Spinal cord (tissue), 10 donors: ENCODE results near the gene PDLIM4. TPM values are rescaled to one million over a fixed set of nuclear protein-coding genes. Genes with fewer than 3 reads are reported as not detected.

Experiments used
- DNase-seq, 6 donors: peaks; one replicate each; pipeline versions ENCODE4 v3.0.0 to v3.0.0-alpha.2; 2013 to 2015; ENCODE audit warnings: low spot score in 6 of 6, low read depth in 4 of 6
- H3K27ac ChIP-seq: one replicate; pipeline ENCODE4 v1.5.1; 2013; ENCODE audit warnings: low read depth, low read length, control low read depth
- H3K27me3 ChIP-seq: one replicate; pipeline ENCODE4 v1.6.1; 2013; ENCODE audit warnings: low read length; ENCODE audit not compliant: control insufficient read depth, insufficient read depth
- H3K36me3 ChIP-seq: one replicate; pipeline ENCODE4 v1.6.1; 2013; ENCODE audit warnings: low read length; ENCODE audit not compliant: control insufficient read depth, insufficient read depth
- H3K4me1 ChIP-seq: one replicate; pipeline ENCODE4 v1.6.1; 2013; ENCODE audit warnings: low read length; ENCODE audit not compliant: control insufficient read depth, insufficient read depth
- H3K4me3 ChIP-seq: one replicate; pipeline ENCODE4 v1.5.1; 2013; ENCODE audit warnings: low read depth, low read length, control low read depth
- H3K9me3 ChIP-seq: one replicate; pipeline ENCODE4 v1.6.1; 2013; ENCODE audit warnings: low read length; ENCODE audit not compliant: control insufficient read depth, insufficient read depth
- WGBS: methylation state at CpG from one replicate; pipeline ENCODE4 v1.1.5; 2013; ENCODE audit warnings: missing lambda C conversion rate; ENCODE audit not compliant: insufficient coverage; 5-methylcytosine and 5-hydroxymethylcytosine counted together
- polyA plus RNA-seq, 2 donors: library from polyadenylated mRNA; unstranded; fragments of 120-200 nt; gene quantifications; one replicate each; pipeline ENCODE4 v1.2.1, GENCODE V29; 2013; ENCODE audit not compliant: insufficient read length in 2 of 2
- total RNA-seq, 2 donors: library from RNA; depleted of rRNA in 1 of 2; stranded (reverse); fragments of 120-200 nt in 1 of 2; fragments of >200 nt in 1 of 2; gene quantifications; one replicate each; pipeline versions ENCODE4 v1.2.3 to v1.2.4, GENCODE V29; 2013 to 2014
- donor health status: healthy.

Gene PDLIM4
- total and polyA plus RNA-seq, 4 donors: 10.6 to 40.9 (median 31.6) TPM

DNA sequence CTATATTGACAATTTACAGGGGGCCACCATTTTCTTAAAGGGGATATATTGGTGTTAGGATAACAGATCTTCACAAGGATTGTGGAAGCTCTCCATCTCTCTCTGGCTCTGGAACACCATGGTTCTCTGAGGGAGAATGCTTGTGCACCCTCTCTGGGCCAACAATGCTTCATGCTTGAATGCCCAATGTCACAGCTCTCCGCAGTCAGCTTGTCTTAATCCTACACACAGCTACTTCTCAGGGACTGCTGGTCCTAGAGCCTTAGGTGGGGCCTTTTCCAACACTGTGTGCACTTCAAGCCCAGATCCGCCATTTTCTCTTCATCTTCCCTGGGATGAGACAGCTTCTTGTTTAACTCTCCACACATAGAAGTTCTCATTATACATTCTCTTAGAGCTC, 6.9 kb upstream of the PDLIM4 start:
- no peak for DNase-seq
- no peak overlapping the region for H3K4me3 ChIP-seq
- H3K27me3 ChIP-seq: no peaks in the 10 kb centered on the region
- H3K9me3 ChIP-seq: no peaks in the 10 kb centered on the region
- 77% methylated on average over 2 of the region's 2 CpGs for WGBS
- H3K36me3 ChIP-seq: no peaks in the 10 kb centered on the region
- no peak overlapping the region for H3K27ac ChIP-seq
- peaks cover 8% of the 10 kb centered on the region for H3K4me1 ChIP-seq

DNA sequence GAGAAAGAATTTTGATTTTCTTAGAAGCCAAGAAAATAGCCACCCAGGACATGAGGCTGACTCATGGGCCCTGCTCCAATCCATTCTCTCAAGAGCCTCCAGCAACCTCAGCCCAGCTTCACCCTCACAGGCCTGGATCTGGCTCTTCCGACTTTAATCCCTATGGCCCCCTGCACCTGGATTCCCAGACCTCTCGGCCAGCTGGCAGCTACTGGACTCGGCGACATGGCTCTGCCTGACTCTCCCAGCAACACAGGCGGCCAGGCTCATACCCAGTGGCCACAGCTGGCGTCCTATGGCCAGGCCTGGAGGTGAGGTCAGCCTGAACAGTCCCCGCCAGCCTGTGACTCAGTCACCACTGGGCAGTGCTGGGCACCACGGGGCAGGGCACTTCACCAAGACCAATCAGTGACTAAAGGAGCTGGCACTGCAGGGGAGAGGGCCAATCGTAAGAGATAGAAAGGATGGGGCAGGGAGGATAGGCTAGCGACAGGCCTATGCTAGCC, 6.2 kb upstream of the PDLIM4 start:
- H3K27me3 ChIP-seq: no peaks in the 10 kb centered on the region
- H3K4me1 ChIP-seq: peaks cover 8% of the 10 kb centered on the region
- H3K36me3 ChIP-seq: no peaks in the 10 kb centered on the region
- no peak for DNase-seq
- no peak overlapping the region for H3K4me3 ChIP-seq
- 86% methylated on average over 8 of the region's 10 CpGs for WGBS
- no peaks in the 10 kb centered on the region for H3K9me3 ChIP-seq
- H3K27ac ChIP-seq: no peak overlapping the region

DNA sequence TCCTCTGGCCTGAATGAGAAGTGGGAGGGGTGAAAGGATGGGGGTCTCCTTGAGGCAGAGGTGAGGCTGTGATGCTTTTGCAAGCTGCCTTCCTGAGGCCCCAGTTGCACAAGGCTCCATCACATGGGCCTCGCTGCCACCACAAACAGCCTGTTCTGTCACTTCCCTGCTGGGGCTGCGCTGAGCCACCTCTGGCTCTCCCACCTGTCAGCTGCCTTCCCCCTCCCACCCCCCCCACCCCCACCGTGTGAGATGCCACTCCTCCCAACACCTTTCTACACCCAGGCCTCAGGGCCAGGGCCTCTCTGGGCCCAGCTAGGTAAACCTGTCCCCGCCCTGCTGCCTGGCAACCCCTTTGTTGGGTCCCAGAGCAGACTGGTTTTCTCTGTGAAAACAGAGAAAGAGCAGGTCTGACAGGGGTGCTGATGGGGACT, 4.5 kb upstream of the PDLIM4 start:
- DNase-seq: no peak
- WGBS: 80% methylated on average over 1 of the region's 4 CpGs
- Histone ChIP-seq H3K4me3 (no peak overlapping the region), H3K9me3 (no peaks in the 10 kb centered on the region), H3K27me3 (peaks cover 12% of the 10 kb centered on the region), H3K36me3 (no peaks in the 10 kb centered on the region), H3K4me1 (peaks cover 22% of the 10 kb centered on the region), H3K27ac (no peak overlapping the region)

DNA sequence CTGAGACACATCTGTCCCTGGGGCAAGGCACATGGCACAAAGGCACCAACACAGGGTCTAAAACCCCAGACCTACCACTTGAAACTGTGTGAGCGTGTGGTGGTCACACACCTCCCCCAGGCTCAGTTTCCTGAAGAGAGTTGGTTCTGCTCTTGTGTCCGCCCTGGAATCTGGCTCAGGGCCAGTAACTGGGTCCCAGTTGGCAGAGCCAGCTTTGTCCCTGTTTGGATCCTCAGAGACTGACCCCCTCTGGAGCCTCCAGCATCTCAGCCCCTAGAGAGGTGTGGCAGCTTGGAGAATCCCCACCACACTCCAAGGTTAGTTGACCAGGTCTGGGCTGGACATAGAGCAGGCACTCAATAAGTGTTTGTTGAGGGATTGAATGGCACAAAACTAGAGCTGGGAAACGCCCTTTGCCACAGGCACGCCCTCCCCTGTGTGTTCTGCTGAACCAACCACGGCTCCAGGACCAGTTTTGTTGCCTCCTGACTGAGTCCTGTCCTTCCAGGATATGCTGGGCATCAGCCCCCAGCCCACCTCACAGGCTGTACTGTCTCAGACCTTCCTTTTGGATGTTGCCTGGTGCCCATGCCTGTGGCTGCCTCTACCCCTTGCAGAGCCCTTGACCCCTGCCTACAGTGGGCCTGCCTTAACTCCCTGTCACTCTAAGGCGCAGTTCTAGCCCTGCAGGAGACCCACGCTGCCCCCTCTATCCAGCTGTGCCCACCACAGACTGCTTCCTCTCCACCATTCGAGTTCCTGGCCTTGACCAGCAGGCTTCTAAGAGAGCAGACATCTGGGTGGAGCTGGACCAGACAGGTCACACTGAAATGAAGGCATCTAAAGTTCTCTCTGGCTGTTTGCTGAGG, 3.8 kb upstream of the PDLIM4 start:
- Histone ChIP-seq H3K9me3 (no peaks in the 10 kb centered on the region), H3K27ac (no peak overlapping the region), H3K36me3 (no peaks in the 10 kb centered on the region), H3K27me3 (peaks cover 13% of the 10 kb centered on the region), H3K4me1 (peaks cover 28% of the 10 kb centered on the region), H3K4me3 (no peak overlapping the region)
- no peak for DNase-seq
- WGBS: 88% methylated on average over 8 of the region's 8 CpGs

DNA sequence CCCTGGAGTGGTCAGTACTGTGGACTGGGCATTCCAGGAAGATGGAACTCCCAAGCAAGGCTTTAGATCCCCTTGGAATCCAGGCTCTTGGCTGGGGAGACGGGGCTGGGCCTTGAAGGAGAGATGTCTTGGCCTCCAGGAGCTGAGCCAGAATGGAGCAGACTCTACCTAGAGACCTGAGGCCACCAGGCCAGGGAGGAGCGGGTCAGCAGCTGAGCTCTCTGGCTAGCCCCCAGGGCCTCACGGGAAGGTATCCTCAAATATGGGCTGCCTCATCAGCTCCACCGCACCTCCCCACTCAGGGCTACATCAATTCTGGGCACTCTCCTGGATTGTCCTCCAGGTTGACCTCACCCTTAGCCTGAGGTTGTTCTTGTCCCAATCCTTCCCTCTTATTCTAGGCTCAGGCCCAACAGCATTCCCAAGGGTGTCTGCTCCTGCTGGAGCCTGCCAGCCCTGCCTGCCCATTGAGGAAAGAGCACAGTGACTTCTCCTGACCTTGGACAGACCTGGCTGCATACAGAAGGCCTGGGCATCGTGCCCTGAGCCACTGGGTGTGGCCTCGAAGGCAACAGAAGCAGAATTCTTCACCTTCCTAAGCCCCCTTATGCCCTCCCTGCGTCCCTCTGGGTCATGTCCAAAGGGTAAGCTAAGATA, 3.0 kb upstream of the PDLIM4 start:
- DNase-seq: no peak
- H3K27ac ChIP-seq: no peak overlapping the region
- WGBS: 58% methylated on average over 5 of the region's 7 CpGs

DNA sequence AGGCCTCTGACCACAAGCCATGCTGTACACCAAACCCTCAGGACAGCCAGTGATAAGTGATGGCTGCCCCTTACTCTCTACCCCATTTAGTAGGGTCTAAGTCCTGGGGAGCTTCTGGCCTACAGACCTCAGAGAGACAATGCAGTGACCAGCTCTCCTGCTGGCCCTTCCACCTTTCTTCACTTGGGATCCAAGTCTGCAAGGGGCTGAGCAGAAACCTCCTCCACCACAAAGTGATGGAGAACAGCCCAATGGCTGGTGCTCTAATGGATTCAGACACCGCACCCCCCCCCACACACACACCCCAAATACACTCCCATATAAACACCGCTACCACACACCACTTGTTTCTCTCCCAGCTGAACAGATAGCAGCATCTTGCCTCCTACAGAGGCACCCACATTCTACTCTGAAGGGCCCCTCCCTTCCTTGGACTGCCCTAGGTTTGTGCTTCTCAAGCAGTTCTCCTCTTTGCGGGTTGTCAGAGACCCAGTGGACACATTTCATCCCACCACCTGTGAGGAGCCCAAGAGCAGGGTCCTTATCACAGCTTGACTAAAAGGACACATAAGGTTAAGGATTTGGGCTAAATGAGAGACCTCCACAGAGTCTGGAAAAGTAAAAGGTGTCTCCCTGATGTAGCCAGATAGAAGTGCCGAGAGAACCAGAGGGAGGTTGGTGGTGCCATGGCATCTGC, 1.3 kb upstream of the PDLIM4 start:
- peaks cover 53% of the 10 kb centered on the region for H3K4me1 ChIP-seq
- peaks cover 13% of the 10 kb centered on the region for H3K27me3 ChIP-seq
- H3K4me3 ChIP-seq: no peak overlapping the region
- H3K9me3 ChIP-seq: no peaks in the 10 kb centered on the region
- no peak overlapping the region for H3K27ac ChIP-seq
- DNase-seq: no peak
- WGBS: 100% methylated on average over 3 of the region's 4 CpGs
- H3K36me3 ChIP-seq: peaks cover 4% of the 10 kb centered on the region

More for the DNA sequence above, 3.0 kb upstream of the PDLIM4 start:
- H3K36me3 ChIP-seq: peaks cover 4% of the 10 kb centered on the region
- H3K4me1 ChIP-seq: peaks cover 36% of the 10 kb centered on the region
- H3K4me3 ChIP-seq: no peak overlapping the region
- H3K27me3 ChIP-seq: peaks cover 13% of the 10 kb centered on the region
- H3K9me3 ChIP-seq: no peaks in the 10 kb centered on the region

DNA sequence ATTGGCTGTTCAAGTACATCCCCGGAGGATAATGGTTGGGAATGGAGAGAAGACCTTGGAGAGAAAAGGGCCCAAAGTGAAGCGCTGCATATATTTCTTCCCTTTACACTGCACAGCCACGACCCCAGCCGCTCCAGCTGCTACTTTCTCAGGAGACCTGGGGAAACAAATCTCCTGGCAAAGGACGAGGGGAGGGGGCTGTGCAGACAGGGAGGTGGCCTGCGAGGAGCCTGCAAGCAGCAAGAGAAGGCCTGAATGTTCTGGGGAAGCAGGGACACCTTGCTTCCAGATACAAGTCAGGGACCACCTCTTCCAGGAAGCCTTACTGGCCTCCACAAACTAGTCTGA, 739 bp upstream of the PDLIM4 start:
- Histone ChIP-seq H3K27ac (peak overlapping the region; percentile 75), H3K9me3 (no peaks in the 10 kb centered on the region), H3K4me1 (peaks cover 58% of the 10 kb centered on the region), H3K36me3 (peaks cover 4% of the 10 kb centered on the region), H3K27me3 (peaks cover 13% of the 10 kb centered on the region), H3K4me3 (peak overlapping the region; percentile 79)
- WGBS: 100% methylated on average over 1 of the region's 6 CpGs
- DNase-seq: no peak

DNA sequence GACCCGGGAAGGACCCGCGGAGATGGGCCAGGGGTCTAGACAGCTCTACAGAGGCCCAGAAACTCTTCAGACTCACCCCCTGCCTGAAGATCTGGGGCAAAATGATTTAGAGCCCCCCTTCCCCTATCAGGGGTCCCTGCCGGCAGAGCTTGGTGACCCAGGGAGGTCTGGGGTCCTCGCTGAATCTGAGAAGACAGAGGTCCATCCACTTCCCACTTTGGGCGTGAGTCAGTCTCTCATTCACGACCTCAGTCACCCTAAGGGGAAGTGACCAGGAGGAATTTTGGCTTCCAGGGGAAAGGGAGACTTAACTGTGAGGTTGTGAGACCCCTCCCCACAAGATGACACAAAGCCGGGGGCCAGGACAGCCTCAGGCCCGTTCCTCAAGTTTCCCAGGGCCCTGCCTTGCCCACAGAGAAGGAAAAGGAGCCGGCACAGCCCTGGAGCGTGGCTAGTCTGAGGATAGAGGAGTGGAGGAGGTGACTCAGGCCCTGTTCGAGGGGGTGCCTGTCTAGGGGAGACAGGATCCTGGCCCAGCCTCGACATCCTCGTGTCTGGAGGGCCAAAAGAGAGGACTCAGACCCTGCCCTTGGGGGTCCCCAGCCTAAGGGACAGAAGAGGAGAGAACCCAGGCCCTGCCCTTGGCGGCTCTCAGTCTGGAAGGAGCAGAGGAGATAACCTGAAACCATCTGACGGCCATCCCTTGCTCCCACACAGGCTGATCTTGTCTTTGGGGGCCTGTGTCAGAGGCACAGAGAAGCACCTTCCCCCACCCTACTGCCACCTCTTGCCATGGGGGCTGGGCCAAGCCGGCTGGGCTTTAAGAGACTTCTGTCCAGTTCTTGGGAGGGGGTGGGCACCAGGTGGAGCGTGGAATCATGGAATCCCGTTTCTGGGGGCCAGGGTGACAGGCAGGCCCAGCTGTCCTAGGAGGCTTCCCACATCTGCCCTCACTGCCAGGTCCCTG, 889 bp downstream of the PDLIM4 start:
- peaks cover 68% of the 10 kb centered on the region for H3K4me1 ChIP-seq

More for the DNA sequence above, 889 bp downstream of the PDLIM4 start:
- Histone ChIP-seq H3K4me3 (peak overlapping the region; percentile 79), H3K27ac (peak overlapping the region; percentile 89), H3K27me3 (peaks cover 13% of the 10 kb centered on the region), H3K36me3 (peaks cover 15% of the 10 kb centered on the region), H3K9me3 (no peaks in the 10 kb centered on the region)
- 56% methylated on average over 13 of the region's 19 CpGs for WGBS
- DNase-seq: no peak
